Measurements from ENCODE around the gene PLCH1.

PLCH1 gene

GRCh38 chr3:155554777-155555451, 190.0 kb downstream of the PLCH1 start (continued):
- TF ChIP-seq PRDM4 (tag by site-specific recombination; IDR thresholded peaks at IDR 0.05): no peak
- TF ChIP-seq ZNF214 (tag by site-specific recombination; IDR thresholded peaks at IDR 0.05; ENCODE audit: borderline replicate concordance): no peak
- TF ChIP-seq ZNF148 (tag by site-specific recombination; IDR thresholded peaks at IDR 0.05; ENCODE audit: borderline replicate concordance): no peak

GRCh38 chr3:155553780-155554179, 191.1 kb downstream of the PLCH1 start:
- ChIA-PET CTCF (no interaction called here), POLR2A (no interaction called here)
- Histone ChIP-seq H3K4me3 (ENCODE audit: low read depth, low read length) (no peak overlapping the region), H3K9me3 (ENCODE audit: control insufficient read depth, insufficient read depth, low read depth, low read length) (no peaks in the 10 kb centered on the region), H3K4me1 (ENCODE audit: control insufficient read depth, insufficient read depth, low read length) (no peaks in the 10 kb centered on the region), H3K27ac (ENCODE audit: extremely low read depth, low read depth, low read length) (no peak overlapping the region), H3K36me3 (ENCODE audit: control insufficient read depth in 2 of 2, insufficient read depth in 1 of 2, low read length in 2 of 2) (peaks cover 0 to 5% of the 10 kb centered on the region in 2 experiments; a peak in 1 of 3 replicates)
- TF ChIP-seq ZNF184 (tag by site-specific recombination; IDR thresholded peaks at IDR 0.05) (no peak), SCRT1 (tag by site-specific recombination; IDR thresholded peaks at IDR 0.05; ENCODE audit: borderline replicate concordance) (no peak), PATZ1 (tag by site-specific recombination; IDR thresholded peaks at IDR 0.05) (no peak), ZNF140 (tag by site-specific recombination; IDR thresholded peaks at IDR 0.05) (no peak), ZBTB8A (tag by site-specific recombination; IDR thresholded peaks at IDR 0.05) (no peak), ZNF639 (tag by site-specific recombination; IDR thresholded peaks at IDR 0.05) (no peak), ZSCAN5A (tag by site-specific recombination; IDR thresholded peaks at IDR 0.05) (no peak), ZNF350 (tag by site-specific recombination; IDR thresholded peaks at IDR 0.05) (no peak), ZNF664 (tag by site-specific recombination; IDR thresholded peaks at IDR 0.05) (no peak), MZF1 (tag by site-specific recombination; IDR thresholded peaks at IDR 0.05; ENCODE audit: borderline replicate concordance) (no peak), ZNF48 (tag by site-specific recombination; IDR thresholded peaks at IDR 0.05) (no peak)
